Peyer's patch (tissue), 4 donors: ENCODE data around the gene CSMD2. TPM values are rescaled to one million over a fixed set of nuclear protein-coding genes. Genes with fewer than 3 reads are reported as not detected.

Experiments
- DNase-seq, 3 donors: peaks; one replicate each; pipeline ENCODE4 v3.0.0-alpha.2; 2017 to 2019
- H3K27ac ChIP-seq, 4 donors: fragments of 200-600 bp; sonication (generic); one replicate each; pipeline ENCODE4 v1.5.1; 2016 to 2019
- H3K27me3 ChIP-seq, 2 donors: fragments of 200-600 bp; sonication (generic); one replicate each; pipeline ENCODE4 v1.5.1; 2019
- H3K36me3 ChIP-seq, 3 donors: fragments of 200-600 bp; sonication (generic); one replicate each; pipeline ENCODE4 v1.5.1; 2016 to 2019
- H3K4me1 ChIP-seq, 4 donors: fragments of 200-600 bp; sonication (generic); one replicate each; pipeline ENCODE4 v1.5.1; 2016 to 2019
- H3K4me3 ChIP-seq, 4 donors: fragments of 200-600 bp; sonication (generic); 1 replicate in 3 of 4; 2 replicates in 1 of 4; pipeline ENCODE4 v1.5.1; 2016 to 2019; ENCODE audit warnings: mild to moderate bottlenecking in 1 of 4
- H3K9me3 ChIP-seq, 4 donors: fragments of 200-600 bp; sonication (generic); one replicate each; pipeline ENCODE4 v1.5.1; 2016 to 2019; ENCODE audit warnings: mild to moderate bottlenecking in 1 of 4
- POLR2A ChIP-seq, 2 donors: fragments of 450-650 bp; IDR thresholded peaks; one replicate each; pipeline ENCODE4 v1.5.1; 2017; ENCODE audit warnings: antibody characterized with exemption in 2 of 2, mild to moderate bottlenecking in 2 of 2, moderate library complexity in 2 of 2
- total RNA-seq, 4 donors: library from RNA; depleted of rRNA; stranded (reverse); fragments of >200 nt; gene quantifications; one replicate each; pipeline ENCODE4 v1.1.0, GENCODE V29; 2016
- TF ChIP-seq, protein P1 (sequence below), 6 experiments: fragments of 450-650 bp in 4 of 6; fragments of 200-600 bp in 2 of 6; sonication (generic) in 1 of 6; IDR thresholded peaks; one replicate each; pipeline ENCODE4 v1.5.1; 2017 to 2019; ENCODE audit warnings: antibody characterized with exemption in 6 of 6, mild to moderate bottlenecking in 3 of 6, moderate library complexity in 1 of 6

Gene CSMD2
- total RNA-seq, 4 donors from 2014 or later: under 0.01 to 1.2 (median 0.70) TPM

DNA sequence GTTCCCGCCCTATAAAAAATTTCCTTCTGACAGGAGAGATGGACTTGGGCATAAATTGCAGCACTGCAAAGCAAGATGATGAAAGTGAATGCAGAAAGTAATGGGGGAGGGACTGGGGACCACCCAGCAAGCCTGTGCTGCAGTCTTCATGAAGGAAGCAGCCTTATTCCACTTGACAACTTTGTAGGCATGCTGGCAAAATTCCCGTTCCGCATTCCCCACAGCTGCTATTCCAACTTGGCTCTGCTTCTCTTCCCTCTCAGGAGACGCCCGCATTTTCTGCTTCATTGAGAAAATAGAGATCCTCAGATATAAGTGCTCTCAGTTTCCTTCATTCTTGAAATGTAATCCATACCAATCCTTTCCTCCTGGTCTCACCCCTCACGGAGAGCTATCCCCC, 298.7 kb downstream of the CSMD2 start:
- no peaks in the 10 kb centered on the region for H3K27me3 ChIP-seq
- no peak overlapping the region for H3K4me3 ChIP-seq
- TF ChIP-seq, protein P1, sequence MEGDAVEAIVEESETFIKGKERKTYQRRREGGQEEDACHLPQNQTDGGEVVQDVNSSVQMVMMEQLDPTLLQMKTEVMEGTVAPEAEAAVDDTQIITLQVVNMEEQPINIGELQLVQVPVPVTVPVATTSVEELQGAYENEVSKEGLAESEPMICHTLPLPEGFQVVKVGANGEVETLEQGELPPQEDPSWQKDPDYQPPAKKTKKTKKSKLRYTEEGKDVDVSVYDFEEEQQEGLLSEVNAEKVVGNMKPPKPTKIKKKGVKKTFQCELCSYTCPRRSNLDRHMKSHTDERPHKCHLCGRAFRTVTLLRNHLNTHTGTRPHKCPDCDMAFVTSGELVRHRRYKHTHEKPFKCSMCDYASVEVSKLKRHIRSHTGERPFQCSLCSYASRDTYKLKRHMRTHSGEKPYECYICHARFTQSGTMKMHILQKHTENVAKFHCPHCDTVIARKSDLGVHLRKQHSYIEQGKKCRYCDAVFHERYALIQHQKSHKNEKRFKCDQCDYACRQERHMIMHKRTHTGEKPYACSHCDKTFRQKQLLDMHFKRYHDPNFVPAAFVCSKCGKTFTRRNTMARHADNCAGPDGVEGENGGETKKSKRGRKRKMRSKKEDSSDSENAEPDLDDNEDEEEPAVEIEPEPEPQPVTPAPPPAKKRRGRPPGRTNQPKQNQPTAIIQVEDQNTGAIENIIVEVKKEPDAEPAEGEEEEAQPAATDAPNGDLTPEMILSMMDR (IDR thresholded peaks at IDR 0.05): no peak
- TF ChIP-seq POLR2A (IDR thresholded peaks at IDR 0.05): no peak
- no peaks in the 10 kb centered on the region for H3K9me3 ChIP-seq
- H3K36me3 ChIP-seq: no peaks in the 10 kb centered on the region
- DNase-seq: no peak
- no peaks in the 10 kb centered on the region for H3K4me1 ChIP-seq
- no peak overlapping the region for H3K27ac ChIP-seq

- Histone ChIP-seq H3K27me3 (no peaks in the 10 kb centered on the region), H3K4me1 (no peaks in the 10 kb centered on the region), H3K36me3 (no peaks in the 10 kb centered on the region), H3K27ac (no peak overlapping the region), H3K9me3 (no peaks in the 10 kb centered on the region), H3K4me3 (no peak overlapping the region)
- no peak for TF ChIP-seq POLR2A (IDR thresholded peaks at IDR 0.05)
- DNase-seq: no peak
These were observed 300.3 kb downstream of the CSMD2 start for GRCh38 chr1:33864460-33865389.

- Histone ChIP-seq H3K4me1 (no peaks in the 10 kb centered on the region), H3K27me3 (no peaks in the 10 kb centered on the region), H3K9me3 (no peaks in the 10 kb centered on the region), H3K27ac (no peak within 1 kb of the TSS), H3K36me3 (no peaks in the 10 kb centered on the region), H3K4me3 (no peak within 1 kb of the TSS)
- DNase-seq: no peak
- TF ChIP-seq POLR2A (IDR thresholded peaks at IDR 0.05): no peak
- TF ChIP-seq, protein P1 (IDR thresholded peaks at IDR 0.05): no peak
These were observed 301.3 kb downstream of the CSMD2 start, which contains the start of gene HMGB4 for GRCh38 chr1:33863779-33864178. Gene HMGB4, plus strand, starts transcription at chr1:33864079. Its CDS starts 113 bp downstream, at chr1:33864192.

DNA sequence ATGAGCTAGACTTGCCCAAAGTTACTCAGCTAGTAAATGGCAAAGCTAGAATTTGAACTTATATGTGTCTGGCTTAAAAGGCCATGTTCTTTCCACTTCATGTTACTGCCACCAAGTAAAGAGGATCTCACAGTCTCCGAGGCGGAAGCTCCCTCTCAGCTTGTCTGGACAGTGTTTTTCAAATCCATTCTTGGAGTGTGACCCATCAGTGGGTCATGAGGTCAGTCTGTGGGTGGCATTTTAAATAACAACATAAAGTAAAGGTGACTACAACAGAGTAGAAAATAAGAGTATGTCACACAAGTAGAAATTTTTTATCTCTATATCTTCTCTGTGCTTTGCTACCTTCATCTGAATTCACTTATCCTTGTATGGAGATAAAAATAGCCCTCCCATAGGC, 304.4 kb downstream of the CSMD2 start:
- no peak overlapping the region for H3K27ac ChIP-seq
- TF ChIP-seq, protein P1 (IDR thresholded peaks at IDR 0.05): no peak
- TF ChIP-seq POLR2A (IDR thresholded peaks at IDR 0.05): no peak
- no peaks in the 10 kb centered on the region for H3K9me3 ChIP-seq
- H3K36me3 ChIP-seq: no peaks in the 10 kb centered on the region
- H3K27me3 ChIP-seq: no peaks in the 10 kb centered on the region
- DNase-seq: no peak
- no peaks in the 10 kb centered on the region for H3K4me1 ChIP-seq
- no peak overlapping the region for H3K4me3 ChIP-seq

DNA sequence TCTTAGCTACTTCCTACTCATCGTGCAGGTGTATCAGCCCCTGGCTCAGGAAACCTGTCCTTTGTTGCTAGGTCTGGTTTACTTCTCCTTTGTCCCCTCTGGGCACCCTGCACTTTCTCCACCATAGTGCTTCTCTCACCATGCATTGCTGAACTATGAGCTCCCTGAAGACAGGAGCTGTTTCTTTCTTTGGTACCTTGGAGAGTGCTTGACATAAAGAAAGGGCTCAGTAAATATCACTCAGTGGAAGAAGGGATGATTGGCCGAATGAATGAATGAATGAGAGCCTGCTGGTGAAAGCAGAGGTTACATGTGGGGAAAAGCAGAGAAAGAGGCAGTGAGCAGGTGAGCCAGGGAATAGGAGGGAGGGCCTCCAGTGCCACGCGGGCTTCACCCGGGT, 310.9 kb downstream of the CSMD2 start:
- no peak for TF ChIP-seq POLR2A (IDR thresholded peaks at IDR 0.05)
- TF ChIP-seq, protein P1 (IDR thresholded peaks at IDR 0.05): no peak
- DNase-seq: no peak
- H3K27me3 ChIP-seq: no peaks in the 10 kb centered on the region
- H3K9me3 ChIP-seq: no peaks in the 10 kb centered on the region
- no peak overlapping the region for H3K4me3 ChIP-seq
- no peak overlapping the region for H3K27ac ChIP-seq
- H3K36me3 ChIP-seq: no peaks in the 10 kb centered on the region
- no peaks in the 10 kb centered on the region for H3K4me1 ChIP-seq

DNA sequence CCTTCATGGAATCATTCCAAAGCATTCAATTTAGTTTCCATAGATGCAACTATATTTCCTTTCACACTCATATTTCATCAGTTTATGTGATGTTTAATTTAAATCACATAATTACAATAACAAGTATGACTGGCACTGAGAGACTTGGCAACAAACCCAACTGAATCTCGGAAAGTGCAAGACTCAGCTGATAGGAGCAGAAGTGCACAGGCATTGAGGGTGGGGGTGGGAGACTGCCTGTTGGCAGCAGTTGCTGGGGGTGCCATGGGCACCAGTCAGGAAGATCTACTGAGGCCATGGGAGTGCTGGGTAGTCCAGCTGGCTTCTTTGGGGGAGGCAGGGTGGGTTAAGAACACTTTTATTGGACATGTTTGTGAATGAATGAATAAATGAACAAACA, 311.6 kb downstream of the CSMD2 start:
- Histone ChIP-seq H3K36me3 (no peaks in the 10 kb centered on the region), H3K9me3 (no peaks in the 10 kb centered on the region), H3K27me3 (no peaks in the 10 kb centered on the region), H3K4me1 (no peaks in the 10 kb centered on the region), H3K4me3 (no peak overlapping the region), H3K27ac (no peak overlapping the region)
- no peak for DNase-seq
- TF ChIP-seq, protein P1 (IDR thresholded peaks at IDR 0.05): no peak
- no peak for TF ChIP-seq POLR2A (IDR thresholded peaks at IDR 0.05)
